Activated T-cell treated with anti-CD3 and anti-CD28 coated beads for 48 hours (primary cell): ENCODE measurements around the gene FUCA2.
A peak's percentile ranks its signal among the peaks of the same experiment; 100 is the strongest.
"Not testable (repeated sequence)": the region's sequence is repeated elsewhere in the genome, so short reads cannot be mapped to it uniquely, and the experiment has no call there.

Source experiments
- DNase-seq: peaks from one replicate; pipeline ENCODE4 v3.0.0-alpha.2; 2020; ENCODE audit warnings: low read depth

The FUCA2 gene

DNA sequence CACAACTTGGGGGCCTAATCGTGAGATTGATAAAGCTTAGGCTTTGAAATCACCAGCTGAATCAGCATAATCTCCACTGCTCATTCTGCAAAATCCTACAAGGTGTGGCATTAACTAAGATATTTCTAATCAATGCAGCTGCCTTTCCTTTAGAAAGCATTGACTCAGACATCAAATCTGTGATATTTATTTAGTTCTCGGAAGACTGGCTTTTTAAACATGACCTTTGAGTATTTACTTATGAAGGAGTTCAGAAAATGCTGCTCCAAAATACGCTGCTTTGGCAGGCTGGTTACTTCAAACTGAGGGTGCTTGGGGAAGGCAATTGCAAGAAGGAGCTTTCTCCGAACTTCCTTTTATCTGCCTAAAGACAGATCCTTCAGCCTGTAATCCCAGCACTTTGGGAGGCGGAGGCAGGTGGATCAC is 23.7 kb upstream of the FUCA2 start:
- DNase-seq = no peak

DNA sequence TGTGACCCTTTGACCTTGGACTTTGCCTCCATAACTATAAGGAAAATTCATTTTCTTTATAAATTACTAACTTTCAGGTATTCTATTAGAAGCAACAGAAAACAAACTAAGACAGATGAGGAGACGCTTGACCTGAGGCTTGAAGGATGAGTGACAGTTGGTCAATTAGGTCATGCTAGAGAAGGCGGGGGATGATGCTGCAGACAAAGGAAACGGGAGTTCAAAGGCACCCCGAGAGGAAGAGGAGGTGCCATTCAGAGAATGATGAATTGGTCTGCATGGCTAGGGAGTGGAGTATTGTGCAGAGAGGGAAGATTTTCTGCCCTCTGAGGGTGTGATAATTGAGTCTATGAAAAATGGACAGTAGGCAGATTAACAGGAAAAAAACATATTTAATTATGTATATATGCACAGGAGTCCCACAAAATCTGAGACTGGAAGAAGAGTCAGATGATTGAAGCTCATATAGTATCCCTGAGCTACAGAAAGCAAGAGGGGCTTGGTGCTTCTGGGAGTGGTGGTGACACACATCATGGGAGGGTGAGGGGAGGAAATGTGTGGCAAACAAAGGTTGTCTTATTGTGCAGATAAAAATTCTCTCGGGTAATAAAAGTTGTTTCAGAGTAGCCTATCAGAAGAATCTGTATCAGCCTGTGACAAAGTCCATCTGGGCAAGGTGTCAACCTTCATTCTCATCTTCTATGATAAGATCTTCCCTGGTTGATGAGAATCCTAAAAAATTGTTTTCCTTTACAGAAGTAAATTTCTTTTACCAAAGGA is 20.4 kb upstream of the FUCA2 start:
- no peak for DNase-seq

DNA sequence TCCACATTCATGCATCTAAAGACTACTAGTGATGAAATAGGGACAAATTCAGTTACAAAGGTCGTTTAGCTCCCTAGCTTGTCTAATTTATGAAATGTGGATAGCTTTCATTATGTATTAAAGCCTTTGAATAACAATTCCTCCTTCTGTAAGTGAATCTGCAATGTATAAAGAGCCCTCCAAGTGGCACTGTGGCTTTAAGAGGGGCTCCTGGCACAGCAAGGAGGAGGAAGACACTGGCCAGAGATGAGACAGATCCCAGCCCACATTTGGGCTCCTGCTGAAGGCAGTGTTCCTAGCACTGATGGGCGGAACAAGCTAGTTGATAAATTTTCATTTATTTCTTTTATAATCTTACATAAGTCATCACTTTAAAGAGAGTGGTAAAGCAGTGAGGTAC is 17.6 kb upstream of the FUCA2 start:
- no peak for DNase-seq

DNA sequence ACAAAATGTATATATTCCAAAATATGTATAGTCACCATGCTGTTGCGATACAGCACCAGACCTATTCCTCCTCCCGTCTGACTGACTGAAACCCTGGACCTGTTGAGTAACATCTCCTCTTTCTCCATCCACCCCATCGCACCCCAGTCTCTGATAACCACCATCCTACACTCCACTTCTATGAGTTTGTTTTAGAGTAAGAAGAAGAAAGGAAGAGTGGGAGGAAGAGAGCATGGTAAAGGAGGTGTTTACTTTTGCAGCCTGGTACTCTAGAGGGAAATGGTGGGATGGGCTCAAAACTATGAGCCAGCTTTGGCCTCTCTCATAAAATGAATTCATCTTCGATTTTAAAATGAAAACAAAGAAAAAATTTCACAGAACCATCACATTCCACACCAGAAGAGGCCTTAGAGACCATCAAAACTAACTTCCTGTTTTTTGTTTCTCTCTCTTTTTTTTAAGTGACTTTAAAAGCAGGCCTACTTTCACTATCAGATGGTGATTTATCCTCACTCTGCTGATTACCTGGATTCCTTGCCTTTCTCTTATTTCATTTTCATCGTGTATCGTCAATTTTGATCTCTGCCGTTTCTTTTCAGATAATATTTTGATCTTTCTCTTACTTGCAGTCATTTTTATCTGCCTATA is 16.8 kb upstream of the FUCA2 start:
- no peak for DNase-seq

DNA sequence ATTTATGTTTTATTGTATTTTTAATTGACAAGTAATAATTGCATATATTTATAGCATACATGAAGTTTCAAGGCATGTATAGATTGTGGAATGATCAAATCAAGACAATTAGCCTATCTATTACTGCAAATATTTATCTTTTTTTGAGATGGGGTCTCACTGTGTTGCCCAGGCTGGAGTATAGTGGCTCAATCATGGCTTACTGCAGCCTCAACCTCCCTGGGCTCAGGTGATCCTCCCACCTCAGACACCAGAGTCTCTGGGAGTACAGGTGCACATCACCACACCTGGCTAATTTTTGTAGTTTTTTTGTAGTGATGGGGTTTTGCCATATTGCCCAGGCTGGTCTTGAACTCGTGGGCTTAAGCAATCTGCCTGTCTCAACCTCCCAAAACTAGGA is 16.2 kb upstream of the FUCA2 start:
- DNase-seq = no peak

DNA sequence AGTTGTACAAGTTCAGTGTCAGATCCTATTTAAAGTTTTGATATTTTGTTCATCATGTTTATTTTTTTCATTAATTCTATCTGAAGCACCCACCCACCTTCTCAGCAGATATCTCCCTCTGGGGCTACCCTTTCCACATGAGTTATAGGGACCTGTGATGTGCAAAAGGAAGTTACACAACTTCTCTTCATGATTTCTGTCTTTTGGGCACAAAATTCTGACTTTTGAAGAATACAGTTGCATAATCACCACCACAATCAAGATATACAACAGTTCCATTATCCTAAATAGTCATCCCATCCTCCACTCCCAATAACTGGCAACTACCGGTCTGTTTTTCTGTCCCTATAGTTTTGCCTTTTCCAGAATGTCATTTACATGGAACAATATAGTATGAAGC is 13.8 kb upstream of the FUCA2 start:
- no peak for DNase-seq

DNA sequence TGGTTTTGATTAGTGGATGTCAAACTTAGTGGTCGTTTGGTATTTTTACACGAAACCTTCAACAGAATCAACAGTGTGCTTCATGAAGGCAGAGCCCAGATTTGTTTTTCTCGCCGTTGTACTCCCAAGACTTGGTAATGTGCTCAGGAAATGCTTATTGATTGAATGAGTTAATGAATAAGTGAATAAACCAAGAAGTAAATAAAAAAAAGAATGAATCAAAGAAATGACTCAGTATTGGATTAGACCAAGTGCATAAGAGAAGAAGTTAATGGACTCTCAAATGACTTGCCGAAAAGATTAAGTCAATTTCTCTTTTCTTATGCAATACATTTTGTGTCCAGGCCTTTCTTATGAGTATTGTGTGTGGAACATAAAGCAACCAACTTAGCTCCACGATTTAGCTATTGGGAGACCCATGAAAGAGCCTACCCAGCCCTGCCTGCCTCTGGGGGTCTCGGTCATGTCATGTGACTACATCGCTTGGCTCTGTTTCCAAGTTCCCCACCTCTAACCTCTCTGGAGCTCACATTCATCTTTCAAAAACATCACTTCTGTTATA is 10.6 kb upstream of the FUCA2 start:
- DNase-seq = no peak

DNA sequence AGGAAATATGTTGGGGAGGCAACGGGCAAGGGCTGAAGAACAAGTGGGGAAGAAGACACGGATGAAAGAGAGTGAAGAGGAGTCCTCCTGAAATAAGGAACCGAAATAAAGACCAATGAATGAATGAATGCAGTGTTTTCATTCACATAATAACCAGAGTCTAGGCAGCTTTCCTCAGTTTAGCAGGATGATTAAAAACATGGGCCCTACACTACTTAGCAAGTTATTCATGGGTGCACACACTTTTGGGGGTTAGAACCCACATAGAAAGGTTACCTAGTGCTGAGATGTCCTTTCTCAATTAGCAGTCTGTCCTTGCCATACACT is 5.9 kb upstream of the FUCA2 start:
- DNase-seq = no peak

DNA sequence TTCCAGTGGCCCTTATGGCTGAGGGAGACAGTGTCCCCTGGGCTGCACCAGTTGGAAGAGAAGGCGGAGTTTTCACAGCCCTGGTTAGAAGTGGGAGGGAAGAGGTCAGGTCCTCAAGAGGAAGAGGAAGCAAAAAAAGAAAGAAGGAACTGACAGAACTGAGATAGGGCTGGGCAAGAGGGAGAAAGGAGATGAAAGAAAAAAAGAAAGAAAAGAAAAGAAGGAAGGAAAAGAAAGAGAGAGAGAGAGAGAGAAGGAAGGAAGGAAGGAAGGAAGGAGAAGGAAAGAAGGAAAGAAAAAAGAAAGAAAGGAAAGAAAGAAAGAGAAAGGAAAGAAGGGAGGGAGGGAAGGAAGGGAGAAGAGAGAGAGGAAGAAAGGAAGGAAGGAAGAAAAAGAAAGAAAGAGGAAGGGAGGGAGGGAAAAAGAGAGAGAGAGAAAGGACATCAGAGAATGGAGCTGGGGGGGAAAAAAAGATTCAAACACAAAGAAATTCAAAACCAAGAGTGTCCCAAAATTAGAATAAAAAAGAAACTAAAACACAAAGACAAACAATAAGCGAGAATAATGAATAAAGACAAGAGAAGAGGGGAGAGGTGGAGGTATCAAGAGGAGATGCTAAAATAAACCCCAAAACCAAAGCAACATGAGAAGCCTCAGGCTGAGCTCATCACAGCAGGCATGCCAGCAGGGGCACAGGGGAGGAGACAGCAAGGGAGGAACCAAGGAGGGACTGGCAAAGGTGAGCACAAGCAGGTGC is 5.3 kb upstream of the FUCA2 start:
- DNase-seq = no peak

DNA sequence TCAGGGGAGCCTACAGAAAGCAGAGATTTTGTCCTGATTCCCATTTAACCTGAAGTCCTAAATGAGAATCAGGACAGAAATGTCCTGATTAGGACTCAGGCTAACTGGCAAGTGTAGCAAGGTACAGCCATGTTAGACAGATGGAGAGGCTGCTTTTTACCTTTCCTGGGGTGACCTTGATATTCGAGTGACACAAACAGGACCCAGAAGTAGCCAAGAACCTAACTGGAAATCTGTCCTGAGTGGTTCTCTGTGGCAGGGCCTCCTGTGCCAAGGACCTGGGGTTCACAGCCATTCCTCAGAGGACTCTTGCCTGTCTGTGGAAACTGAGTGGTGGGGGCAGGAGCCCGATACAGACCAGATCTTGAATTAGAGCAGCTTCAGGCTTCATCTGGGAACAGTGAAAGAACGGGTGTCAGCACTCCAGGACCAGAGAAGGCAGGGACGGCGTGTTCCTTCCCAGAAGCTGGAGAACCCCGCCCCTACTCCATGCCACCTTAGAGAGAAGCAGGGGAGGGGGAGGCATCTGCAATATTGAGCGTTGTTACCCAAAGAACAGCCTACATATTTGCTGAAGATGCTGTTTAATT is 4.3 kb upstream of the FUCA2 start:
- no peak for DNase-seq

DNA sequence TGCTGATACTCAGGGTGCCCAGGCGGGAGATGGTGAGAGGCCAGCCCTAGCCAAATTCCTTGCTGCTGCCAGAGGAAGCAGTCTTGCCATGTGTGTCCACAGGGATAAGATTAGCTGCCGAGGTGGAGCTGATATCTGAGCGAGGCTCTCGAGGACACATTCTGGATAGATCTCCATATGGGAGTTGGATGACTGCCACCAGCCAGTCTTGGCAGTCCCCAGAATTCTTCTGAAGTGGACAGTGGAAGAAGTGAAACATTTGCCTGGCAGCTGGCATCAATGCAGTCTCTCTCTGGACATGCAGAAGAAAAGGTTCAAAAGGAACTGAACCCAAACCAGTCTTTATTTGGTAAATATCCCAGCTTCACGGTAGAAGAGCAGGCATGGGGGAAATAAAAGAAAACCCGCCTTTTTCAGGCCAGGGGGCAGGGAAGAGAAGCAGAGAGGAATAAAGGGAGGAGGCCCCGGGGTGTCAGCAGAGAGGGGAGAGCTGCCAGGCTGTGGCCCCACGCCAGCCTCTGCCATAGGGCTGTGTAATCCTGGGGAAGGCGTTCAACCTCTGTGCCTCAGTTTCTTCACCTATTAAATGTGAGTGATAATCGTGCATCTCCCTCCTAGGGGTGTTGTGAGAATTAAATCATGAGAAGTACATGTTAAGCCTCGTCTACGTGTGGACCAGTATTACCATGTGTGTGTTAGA is 3.7 kb upstream of the FUCA2 start:
- no peak for DNase-seq

DNA sequence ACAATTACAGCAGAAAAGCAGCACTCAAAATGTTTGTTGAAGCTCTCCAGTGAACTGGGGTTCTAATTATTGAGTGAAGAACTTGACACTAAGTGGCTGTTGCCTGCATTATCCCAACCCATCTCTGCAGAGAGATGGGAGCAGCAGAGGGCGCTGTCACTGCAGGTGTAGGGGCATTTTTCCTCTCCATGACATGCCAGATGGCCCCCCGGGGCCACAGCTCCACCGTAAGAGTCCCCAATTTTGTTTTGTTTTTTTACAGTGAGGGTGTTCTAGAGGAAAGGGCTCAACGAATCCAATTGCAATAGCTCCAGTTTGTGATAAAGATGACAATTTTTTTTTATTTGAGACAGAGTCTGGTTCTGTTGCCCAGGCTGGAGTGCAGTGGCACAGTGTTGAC is 1.9 kb upstream of the FUCA2 start:
- DNase-seq = peak; percentile 30

DNA sequence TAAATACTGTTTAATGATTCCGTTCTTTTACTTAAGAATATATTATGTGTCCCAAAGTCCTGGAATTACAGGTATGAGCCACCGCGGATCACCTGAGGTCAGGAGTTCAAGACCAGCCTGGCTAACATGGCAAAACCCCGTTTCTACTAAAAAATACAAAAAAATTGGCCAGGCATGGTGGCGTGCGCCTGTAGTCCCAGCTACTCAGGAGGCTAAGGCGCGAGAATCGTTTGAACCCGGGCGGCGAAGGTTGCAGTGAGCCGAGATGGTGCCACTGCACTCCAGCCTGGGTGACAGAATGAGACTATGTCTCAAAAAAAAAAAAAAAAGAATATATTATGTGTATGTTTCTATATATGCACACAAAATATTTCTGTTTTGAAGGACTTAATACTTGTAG is 1.2 kb downstream of the FUCA2 start:
- DNase-seq = not testable (repeated sequence)

DNA sequence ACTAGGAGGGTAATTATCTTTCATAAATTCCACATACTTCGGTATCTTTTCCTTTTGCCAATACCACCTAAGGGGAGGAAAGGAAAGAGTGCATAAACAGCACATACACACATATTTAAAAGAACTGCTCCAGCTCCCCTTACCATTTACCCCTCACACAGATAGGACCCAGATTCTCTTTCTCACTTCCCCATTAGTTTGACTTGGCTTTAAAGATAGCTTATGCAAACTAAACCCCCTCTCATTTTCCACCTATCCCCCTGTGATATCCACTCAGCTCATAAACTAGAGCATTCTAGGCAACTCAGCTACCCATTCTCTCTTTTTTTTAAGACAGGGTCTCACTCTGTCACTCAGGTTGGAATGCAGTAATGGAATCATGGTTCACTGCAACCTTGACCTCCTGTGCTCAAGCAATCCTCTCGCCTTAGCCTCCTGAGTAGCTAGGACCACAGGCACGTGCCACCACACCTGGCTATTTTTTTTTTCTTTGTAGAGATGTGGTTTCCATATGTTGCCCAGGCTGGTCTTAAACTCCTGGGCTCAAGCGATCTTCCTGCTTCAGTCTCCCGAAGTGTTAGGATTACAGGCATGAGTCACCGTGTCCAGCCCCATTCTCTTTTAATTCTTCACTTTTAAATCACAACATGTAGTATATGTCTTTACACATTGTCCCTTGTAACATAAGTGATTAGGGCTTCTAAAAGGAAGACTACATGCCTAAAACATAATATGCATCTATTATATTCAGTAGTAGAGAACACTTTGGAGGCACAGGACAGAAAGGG is 4.0 kb downstream of the FUCA2 start:
- no peak for DNase-seq

DNA sequence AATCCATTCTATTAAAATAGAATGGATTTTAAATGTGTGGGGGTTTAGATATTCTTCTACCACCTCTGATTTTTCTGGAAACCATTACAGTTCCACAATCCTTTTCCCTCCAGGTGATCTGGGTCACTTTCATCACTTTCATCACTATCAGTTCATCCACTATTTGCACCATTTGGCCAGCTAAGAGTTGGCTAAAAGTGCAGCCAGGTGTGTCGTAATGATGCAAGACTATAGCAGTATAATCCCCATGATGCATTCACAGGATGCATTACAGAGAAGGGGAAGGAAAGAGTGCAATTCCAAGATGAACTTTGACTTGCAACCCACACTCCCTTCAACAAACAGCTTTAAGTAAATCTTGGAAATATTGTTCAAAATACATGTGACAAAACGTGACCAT is 4.9 kb downstream of the FUCA2 start:
- DNase-seq = no peak

DNA sequence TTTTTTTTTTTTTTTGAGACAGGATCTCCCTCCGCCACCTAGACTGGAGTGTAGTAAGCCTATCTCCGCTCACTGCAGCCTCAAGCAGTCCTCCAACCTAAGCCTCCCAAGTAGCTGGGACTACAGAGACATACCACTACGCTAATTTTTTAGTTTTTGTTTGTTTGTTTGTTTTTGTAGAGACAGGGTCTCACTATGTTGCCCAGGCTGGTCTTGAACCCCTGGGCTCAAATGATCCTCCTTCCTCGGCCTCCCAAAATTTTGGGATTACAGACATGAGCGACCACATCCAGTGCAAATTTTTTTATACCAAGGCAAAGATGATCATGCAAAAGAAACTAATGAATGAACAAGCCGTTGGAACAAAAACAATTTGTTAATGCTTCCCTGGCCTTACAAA is 5.3 kb downstream of the FUCA2 start:
- no peak for DNase-seq

DNA sequence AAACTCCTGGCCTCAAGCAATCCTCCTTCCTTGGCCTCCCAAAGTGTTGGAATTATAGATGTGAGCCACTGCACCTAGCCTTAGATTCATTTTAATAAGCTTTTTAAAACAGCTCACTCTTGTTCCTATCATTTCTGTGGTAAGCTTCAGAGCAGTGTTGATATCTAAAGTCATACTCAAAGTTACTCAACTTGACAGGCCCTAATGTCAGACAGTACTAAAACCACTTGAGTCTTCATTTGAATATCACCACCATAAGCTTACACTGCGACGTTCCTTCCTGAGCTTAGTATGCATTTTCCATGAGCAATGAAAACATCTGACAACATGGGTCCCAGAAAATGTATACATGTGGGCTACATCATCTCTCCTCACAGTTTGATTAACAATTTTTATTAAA is 6.0 kb downstream of the FUCA2 start:
- no peak for DNase-seq

DNA sequence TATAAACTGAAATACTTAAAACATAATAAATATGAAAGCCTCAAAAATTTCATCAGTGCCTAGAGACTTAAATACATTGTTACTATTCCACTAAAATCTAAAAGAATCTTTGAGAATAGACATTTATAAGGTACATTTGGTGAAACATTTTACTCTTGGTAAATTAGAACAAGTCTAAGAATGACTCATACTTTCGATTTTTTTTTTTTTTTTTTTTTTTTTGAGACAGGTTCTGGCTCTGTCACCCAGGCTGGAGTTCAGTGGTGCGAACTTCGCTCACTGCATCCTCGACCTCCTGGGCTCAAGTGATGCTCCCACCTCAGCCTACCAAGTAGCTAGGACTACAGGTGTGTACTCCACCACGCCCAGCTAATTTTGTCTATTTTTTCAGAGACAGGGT is 6.4 kb downstream of the FUCA2 start:
- no peak for DNase-seq

DNA sequence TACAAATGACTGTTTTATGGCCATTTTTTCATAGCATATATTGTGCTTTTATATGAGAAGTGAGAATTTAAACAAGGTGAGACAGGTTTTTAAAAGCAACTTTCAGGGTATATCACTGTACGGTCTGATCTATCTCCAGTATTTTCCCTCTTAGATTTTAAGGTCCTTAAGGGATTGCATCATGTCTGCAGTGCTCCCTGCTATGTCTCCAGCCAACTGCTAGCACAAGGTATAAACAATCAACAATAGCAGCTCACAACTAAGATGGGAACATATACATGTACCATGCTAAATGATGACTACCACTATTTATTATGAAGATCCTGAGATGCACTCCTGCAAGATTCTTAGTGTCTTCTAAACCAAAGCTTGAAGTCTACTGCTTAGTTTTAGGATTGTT is 7.2 kb downstream of the FUCA2 start:
- no peak for DNase-seq

DNA sequence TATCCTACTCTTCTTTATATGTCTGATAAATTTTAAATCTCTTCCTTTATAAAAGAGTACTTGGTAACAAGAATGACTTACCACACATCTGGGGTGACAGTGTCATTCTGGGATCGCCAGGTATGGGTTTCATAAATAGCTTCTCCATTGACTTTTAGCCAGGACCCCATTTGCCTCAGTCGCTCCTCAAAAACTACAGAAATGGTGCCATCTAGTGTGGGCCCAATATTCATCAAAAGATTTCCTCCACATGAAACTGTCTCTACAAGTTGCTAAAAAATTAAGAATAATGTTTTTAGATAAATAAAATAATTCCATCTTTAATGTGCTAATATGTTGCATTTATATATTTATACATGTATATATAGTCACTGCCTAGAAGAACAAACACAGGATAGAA is 9.7 kb downstream of the FUCA2 start:
- no peak for DNase-seq

DNA sequence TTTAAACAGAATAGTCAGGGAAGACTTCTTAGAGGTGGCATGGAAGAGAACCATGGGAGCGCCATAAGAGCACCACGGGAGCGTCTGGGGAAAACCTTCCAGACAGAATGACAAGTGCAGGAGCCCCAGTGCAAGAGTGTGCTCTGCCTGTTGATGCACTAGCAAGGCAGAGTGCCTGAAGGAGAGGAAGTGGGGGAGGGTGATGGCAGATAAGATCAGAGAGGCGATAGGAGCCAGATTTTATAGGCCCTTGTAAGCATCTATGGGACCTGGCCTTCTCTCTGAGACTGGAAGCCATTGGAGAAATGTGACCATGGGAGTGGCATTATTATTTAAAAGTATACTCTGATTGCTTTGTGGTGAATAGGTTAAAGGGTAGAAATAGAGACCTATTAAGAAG is 13.1 kb downstream of the FUCA2 start:
- DNase-seq = no peak
